ENCODE results near the gene RETREG1.

RETREG1 gene

GRCh38 chr5:16585041-16585667 is 31.6 kb downstream of the RETREG1 start:
- no peak for DNase-seq (ENCODE audit: low read depth)

GRCh38 chr5:16582081-16582480 is 34.7 kb downstream of the RETREG1 start:
- no peak for DNase-seq (ENCODE audit: low read depth)

GRCh38 chr5:16580382-16580781 is 36.4 kb downstream of the RETREG1 start:
- DNase-seq (ENCODE audit: low read depth): no peak

GRCh38 chr5:16579142-16579847 is 37.5 kb downstream of the RETREG1 start:
- no peak for DNase-seq (ENCODE audit: low read depth)

GRCh38 chr5:16578474-16578883 is 38.3 kb downstream of the RETREG1 start:
- no peak for DNase-seq (ENCODE audit: low read depth)

- no peak for DNase-seq (ENCODE audit: low read depth)
Measured at GRCh38 chr5:16577677-16578076, 39.1 kb downstream of the RETREG1 start.

GRCh38 chr5:16574789-16575721 is 41.7 kb downstream of the RETREG1 start:
- DNase-seq (ENCODE audit: low read depth): no peak

GRCh38 chr5:16573401-16573800 is 43.4 kb downstream of the RETREG1 start:
- no peak for DNase-seq (ENCODE audit: low read depth)

GRCh38 chr5:16572289-16573015 is 44.3 kb downstream of the RETREG1 start:
- DNase-seq (ENCODE audit: low read depth): no peak

GRCh38 chr5:16571016-16571415 is 45.8 kb downstream of the RETREG1 start:
- DNase-seq (ENCODE audit: low read depth): no peak

- no peak for DNase-seq (ENCODE audit: low read depth)
Measured at GRCh38 chr5:16570121-16570815, 46.5 kb downstream of the RETREG1 start.

GRCh38 chr5:16568875-16569580 is 47.8 kb downstream of the RETREG1 start:
- DNase-seq (ENCODE audit: low read depth): no peak

- DNase-seq (ENCODE audit: low read depth): no peak
Measured at GRCh38 chr5:16567365-16567764, 49.4 kb downstream of the RETREG1 start.

GRCh38 chr5:16565118-16565517 is 51.7 kb downstream of the RETREG1 start:
- DNase-seq (ENCODE audit: low read depth): no peak

- no peak for DNase-seq (ENCODE audit: low read depth)
Measured at GRCh38 chr5:16564248-16564867, 52.4 kb downstream of the RETREG1 start.

- no peak for DNase-seq (ENCODE audit: low read depth)
Measured at GRCh38 chr5:16563686-16564085, 53.1 kb downstream of the RETREG1 start.

- DNase-seq (ENCODE audit: low read depth): no peak
Measured at GRCh38 chr5:16561660-16562059, 55.1 kb downstream of the RETREG1 start.

GRCh38 chr5:16559702-16560101 is 57.1 kb downstream of the RETREG1 start:
- DNase-seq (ENCODE audit: low read depth): no peak

- DNase-seq (ENCODE audit: low read depth): no peak
Measured at GRCh38 chr5:16558984-16559629, 57.7 kb downstream of the RETREG1 start.

- no peak for DNase-seq (ENCODE audit: low read depth)
Measured at GRCh38 chr5:16557477-16557876, 59.3 kb downstream of the RETREG1 start.
